ENCODE measurements around the gene ATG7. TPM values are rescaled to one million over a fixed set of nuclear protein-coding genes. Genes with fewer than 3 reads are reported as not detected.
"Not testable (repeated sequence)": the region's sequence is repeated elsewhere in the genome, so short reads cannot be mapped to it uniquely, and the experiment has no call there.

ATG7 gene
- total RNA-seq, 1 donor from 2014 or later = 53.4 TPM

DNA sequence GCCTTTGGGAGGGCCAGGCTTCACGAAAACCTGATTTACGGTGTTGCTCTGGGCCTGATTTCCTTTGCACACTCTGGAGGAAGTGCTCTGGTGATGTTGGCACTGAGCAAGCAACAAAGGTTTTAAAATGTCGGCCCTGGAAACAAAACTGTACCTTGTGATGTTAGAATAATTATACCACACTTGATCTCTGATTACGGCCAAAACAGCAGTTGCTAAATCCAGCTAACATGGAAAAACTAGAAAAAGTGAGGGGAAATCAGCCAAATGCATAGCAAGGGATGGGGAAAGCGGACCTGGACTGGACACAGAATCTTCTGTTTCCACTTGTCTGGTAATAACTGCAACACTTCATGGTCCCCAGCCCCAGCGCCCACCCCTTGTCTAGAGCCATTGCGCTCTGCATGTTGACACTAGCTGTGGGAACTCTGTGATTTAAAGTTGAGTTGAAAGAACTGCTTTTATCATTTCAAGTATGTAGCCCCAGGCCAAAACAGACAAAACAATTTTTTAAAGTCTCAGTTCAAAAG lies 251.4 kb downstream of the ATG7 start:
- TF ChIP-seq, protein P1, sequence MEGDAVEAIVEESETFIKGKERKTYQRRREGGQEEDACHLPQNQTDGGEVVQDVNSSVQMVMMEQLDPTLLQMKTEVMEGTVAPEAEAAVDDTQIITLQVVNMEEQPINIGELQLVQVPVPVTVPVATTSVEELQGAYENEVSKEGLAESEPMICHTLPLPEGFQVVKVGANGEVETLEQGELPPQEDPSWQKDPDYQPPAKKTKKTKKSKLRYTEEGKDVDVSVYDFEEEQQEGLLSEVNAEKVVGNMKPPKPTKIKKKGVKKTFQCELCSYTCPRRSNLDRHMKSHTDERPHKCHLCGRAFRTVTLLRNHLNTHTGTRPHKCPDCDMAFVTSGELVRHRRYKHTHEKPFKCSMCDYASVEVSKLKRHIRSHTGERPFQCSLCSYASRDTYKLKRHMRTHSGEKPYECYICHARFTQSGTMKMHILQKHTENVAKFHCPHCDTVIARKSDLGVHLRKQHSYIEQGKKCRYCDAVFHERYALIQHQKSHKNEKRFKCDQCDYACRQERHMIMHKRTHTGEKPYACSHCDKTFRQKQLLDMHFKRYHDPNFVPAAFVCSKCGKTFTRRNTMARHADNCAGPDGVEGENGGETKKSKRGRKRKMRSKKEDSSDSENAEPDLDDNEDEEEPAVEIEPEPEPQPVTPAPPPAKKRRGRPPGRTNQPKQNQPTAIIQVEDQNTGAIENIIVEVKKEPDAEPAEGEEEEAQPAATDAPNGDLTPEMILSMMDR (IDR thresholded peaks at IDR 0.05; ENCODE audit: insufficient read depth, low read length, severe bottlenecking) = no peak
- no peak for FAIRE-seq
- no peaks in the 10 kb centered on the region for H3K27me3 ChIP-seq (ENCODE audit: control insufficient read depth, insufficient read depth, low read length)
- no peaks in the 10 kb centered on the region for H3K36me3 ChIP-seq (ENCODE audit: control insufficient read depth, insufficient read depth, low read length)
- no peak overlapping the region for H3K4me3 ChIP-seq (ENCODE audit: low read depth, low read length)
- DNase-seq (ENCODE audit: low read depth) = no peak

DNA sequence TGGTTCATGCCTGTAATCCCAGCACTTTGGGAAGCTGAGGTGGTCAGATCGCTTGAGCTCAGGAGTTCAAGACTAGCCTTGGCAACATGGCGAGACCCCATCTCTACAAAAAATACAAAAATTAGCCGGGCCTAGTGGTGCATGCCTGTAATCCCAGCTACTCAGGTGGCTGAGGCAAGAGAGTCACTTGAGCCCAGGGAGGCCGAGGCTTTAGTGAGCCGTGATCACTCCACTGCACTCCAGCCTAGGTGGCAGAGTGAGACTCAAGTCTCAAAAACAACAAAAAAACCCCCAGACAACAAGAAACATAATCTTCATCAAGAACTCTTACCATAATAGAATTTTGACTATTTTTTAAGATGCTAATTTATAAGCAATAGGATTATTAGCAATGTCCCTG lies 253.9 kb downstream of the ATG7 start:
- H3K4me3 ChIP-seq (ENCODE audit: low read depth, low read length); FAIRE-seq; H3K36me3 ChIP-seq (ENCODE audit: control insufficient read depth, insufficient read depth, low read length); DNase-seq (ENCODE audit: low read depth); H3K27me3 ChIP-seq (ENCODE audit: control insufficient read depth, insufficient read depth, low read length): not testable (repeated sequence)

DNA sequence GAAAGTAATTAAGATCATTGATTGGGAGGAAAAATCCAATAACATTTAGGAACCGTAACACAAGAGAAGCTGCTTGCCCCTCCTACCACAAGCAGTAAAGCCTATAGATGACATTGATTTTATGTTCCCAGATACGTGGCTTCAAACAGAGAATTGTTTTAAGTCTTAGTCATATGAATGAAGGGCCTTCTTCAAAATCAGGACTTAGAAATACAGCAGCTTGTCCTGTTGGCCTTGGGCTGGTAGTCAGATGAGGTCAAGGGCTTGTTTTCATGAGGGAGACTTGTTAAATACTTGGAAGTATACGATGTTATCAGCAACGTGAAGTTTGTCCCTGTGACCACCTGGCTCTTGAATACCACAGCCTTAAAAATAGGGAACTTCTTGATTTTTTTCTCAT lies 257.1 kb downstream of the ATG7 start:
- Histone ChIP-seq H3K36me3 (ENCODE audit: control insufficient read depth, insufficient read depth, low read length) (no peaks in the 10 kb centered on the region), H3K4me3 (ENCODE audit: low read depth, low read length) (no peak overlapping the region), H3K27me3 (ENCODE audit: control insufficient read depth, insufficient read depth, low read length) (no peaks in the 10 kb centered on the region)
- TF ChIP-seq, protein P1 (IDR thresholded peaks at IDR 0.05; ENCODE audit: insufficient read depth, low read length, severe bottlenecking) = no peak
- DNase-seq (ENCODE audit: low read depth) (no peak), FAIRE-seq (no peak)

DNA sequence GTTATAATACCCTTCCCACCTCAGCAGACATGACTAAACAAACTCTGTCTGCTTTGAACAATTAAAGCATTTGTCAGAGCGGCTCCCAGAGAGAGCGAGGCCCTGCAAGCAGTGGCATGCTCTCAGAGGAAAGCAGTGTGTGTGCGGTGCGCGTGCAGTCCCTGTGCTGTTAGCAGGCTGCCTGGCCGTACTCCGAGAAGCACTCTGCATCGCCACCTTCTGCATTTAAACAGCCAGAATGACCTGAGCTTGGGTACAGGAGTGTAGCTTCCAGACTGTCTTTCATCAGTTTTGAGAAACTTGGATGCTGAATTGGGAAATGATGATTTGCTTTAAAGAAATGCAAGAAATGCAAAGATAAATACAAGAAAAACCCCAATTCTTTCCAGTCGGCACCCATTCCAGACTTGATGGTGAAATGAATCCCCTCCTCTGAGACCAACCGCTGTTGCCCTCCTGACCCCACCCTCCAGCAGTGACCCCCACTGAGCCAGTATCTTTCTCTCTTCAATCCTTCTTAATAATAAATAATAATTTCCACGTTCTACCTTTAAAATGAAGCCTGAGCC lies 258.0 kb downstream of the ATG7 start:
- TF ChIP-seq, protein P1 (IDR thresholded peaks at IDR 0.05; ENCODE audit: insufficient read depth, low read length, severe bottlenecking) = peak; percentile 25
- FAIRE-seq (peak; percentile 43), DNase-seq (ENCODE audit: low read depth) (peak; percentile 98)
- Histone ChIP-seq H3K36me3 (ENCODE audit: control insufficient read depth, insufficient read depth, low read length) (no peaks in the 10 kb centered on the region), H3K27me3 (ENCODE audit: control insufficient read depth, insufficient read depth, low read length) (no peaks in the 10 kb centered on the region), H3K4me3 (ENCODE audit: low read depth, low read length) (no peak overlapping the region)

DNA sequence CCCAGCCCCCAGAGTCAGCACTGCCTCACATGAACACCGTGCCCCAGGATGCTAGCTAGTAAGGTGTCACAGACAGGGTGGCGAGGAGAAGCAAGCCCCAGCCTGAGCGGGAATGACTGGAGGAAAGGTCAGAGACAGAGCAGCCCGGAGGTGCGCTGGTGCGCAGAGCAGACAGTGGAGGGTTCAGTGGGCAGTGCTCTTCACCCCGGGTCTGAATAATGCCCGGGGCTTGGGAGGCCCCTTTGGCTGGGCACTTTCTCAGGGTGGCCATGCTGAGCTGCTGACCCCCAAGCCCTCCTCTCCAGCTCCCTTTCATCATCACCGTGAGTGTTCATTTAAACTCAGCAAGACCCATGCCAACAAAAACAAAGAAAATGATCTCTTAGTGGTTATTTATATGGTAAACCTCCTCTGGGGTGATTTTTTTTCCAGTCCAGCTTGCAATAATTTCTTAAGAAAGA lies 260.8 kb downstream of the ATG7 start:
- DNase-seq (ENCODE audit: low read depth) (no peak), FAIRE-seq (no peak)
- H3K4me3 ChIP-seq (ENCODE audit: low read depth, low read length) = no peak overlapping the region
- TF ChIP-seq, protein P1 (IDR thresholded peaks at IDR 0.05; ENCODE audit: insufficient read depth, low read length, severe bottlenecking) = no peak
- no peaks in the 10 kb centered on the region for H3K27me3 ChIP-seq (ENCODE audit: control insufficient read depth, insufficient read depth, low read length)
- no peaks in the 10 kb centered on the region for H3K36me3 ChIP-seq (ENCODE audit: control insufficient read depth, insufficient read depth, low read length)

DNA sequence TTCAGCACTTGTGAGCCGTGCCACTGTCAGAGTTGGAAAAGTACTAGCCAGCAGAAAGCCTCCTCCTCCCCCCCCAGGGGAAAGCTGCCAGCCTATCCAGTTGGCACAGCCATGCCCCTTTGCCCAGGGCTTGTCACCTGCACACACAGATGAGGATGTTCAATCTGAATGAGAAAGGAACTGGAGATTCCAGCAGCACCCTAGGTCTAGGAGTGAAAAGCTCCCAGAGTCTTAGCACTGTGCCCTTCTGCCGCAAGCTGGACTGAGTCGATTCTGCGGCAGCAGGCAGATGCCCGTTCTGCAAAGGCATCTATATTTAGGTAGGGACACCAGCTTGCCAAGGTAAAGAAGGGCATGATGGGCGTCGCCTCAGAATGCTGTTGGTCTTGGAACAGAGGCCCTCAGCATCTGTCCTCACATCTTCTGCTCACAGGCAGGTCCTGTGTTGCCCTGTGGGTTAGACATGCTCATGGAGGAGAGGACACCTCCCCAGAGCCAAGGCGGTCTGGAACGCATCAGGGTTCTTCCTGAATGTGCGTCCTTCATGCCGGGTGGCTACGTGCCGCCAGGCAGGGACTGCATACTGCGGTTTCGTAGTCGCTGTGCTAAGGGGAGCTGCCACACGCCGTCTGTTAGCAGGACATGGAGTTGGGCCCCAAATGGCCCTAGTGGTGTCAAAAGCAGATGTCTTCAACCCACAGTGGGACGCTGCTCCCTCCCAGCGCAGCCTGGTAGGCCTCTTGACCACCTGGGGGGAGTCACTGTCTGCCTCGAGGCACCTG lies 262.0 kb downstream of the ATG7 start:
- H3K4me3 ChIP-seq (ENCODE audit: low read depth, low read length) = no peak overlapping the region
- H3K27me3 ChIP-seq (ENCODE audit: control insufficient read depth, insufficient read depth, low read length) = no peaks in the 10 kb centered on the region
- FAIRE-seq (no peak), DNase-seq (ENCODE audit: low read depth) (no peak)
- H3K36me3 ChIP-seq (ENCODE audit: control insufficient read depth, insufficient read depth, low read length) = no peaks in the 10 kb centered on the region
- TF ChIP-seq, protein P1 (IDR thresholded peaks at IDR 0.05; ENCODE audit: insufficient read depth, low read length, severe bottlenecking) = no peak
